Type B pancreatic cell (in vitro differentiated cells): ENCODE measurements around the gene ZNF641. TPM values are rescaled to one million over a fixed set of nuclear protein-coding genes. Genes with fewer than 3 reads are reported as not detected.

ENCODE experiments used
- DNase-seq: peaks from one replicate; pipeline ENCODE4 v3.0.0; 2021; ENCODE audit warnings: mixed read lengths; ENCODE audit not compliant: unreplicated experiment; ENCODE audit errors: extremely low spot score
- H3K27ac Mint-ChIP-seq: 2 replicates; pipeline ENCODE4 v1.8.0; 2021; ENCODE audit warnings: mild to moderate bottlenecking, mixed read lengths
- H3K27me3 Mint-ChIP-seq: 2 replicates; pipeline ENCODE4 v1.8.0; 2021; ENCODE audit warnings: mixed read lengths
- H3K36me3 Mint-ChIP-seq: 2 replicates; pipeline ENCODE4 v1.8.0; 2021; ENCODE audit warnings: mixed read lengths
- H3K4me1 Mint-ChIP-seq: one replicate; pipeline ENCODE4 v1.8.0; 2021; ENCODE audit warnings: mixed read lengths; ENCODE audit not compliant: unreplicated experiment
- H3K4me3 Mint-ChIP-seq: 2 replicates; pipeline ENCODE4 v1.8.0; 2021; ENCODE audit warnings: mild to moderate bottlenecking, mixed read lengths
- H3K9me3 Mint-ChIP-seq: 2 replicates; pipeline ENCODE4 v1.8.0; 2021; ENCODE audit warnings: mixed read lengths
- CTCF ChIP-seq: fragments of 200-600 bp; sonication (generic); conservative IDR thresholded peaks from 2 replicates; pipeline ENCODE4 v1.5.0; 2021; ENCODE audit warnings: antibody characterized with exemption, mild to moderate bottlenecking
- total RNA-seq: library from RNA; stranded (reverse); gene quantifications from 2 replicates; pipeline ENCODE4 v1.2.1, GENCODE V29; 2021; ENCODE audit warnings: low replicate concordance

Gene ZNF641
- total RNA-seq, 1 donor from 2014 or later, result 9.5 TPM

GRCh38 chr12:48358937-48359513 lies 8.3 kb upstream of the ZNF641 start:
- no peaks in the 10 kb centered on the region for H3K4me1 Mint-ChIP-seq
- H3K27ac Mint-ChIP-seq, result no peak overlapping the region
- H3K27me3 Mint-ChIP-seq, result no peaks in the 10 kb centered on the region
- no peaks in the 10 kb centered on the region for H3K36me3 Mint-ChIP-seq
- DNase-seq, result no peak
- no peak for TF ChIP-seq CTCF
- no peak overlapping the region for H3K4me3 Mint-ChIP-seq
- H3K9me3 Mint-ChIP-seq, result no peaks in the 10 kb centered on the region

GRCh38 chr12:48356041-48356768 lies 5.5 kb upstream of the ZNF641 start:
- no peak overlapping the region for H3K4me3 Mint-ChIP-seq
- no peak overlapping the region for H3K27ac Mint-ChIP-seq
- no peak for TF ChIP-seq CTCF
- DNase-seq, result no peak
- H3K4me1 Mint-ChIP-seq, result no peaks in the 10 kb centered on the region
- no peaks in the 10 kb centered on the region for H3K36me3 Mint-ChIP-seq
- H3K27me3 Mint-ChIP-seq, result no peaks in the 10 kb centered on the region
- H3K9me3 Mint-ChIP-seq, result no peaks in the 10 kb centered on the region

GRCh38 chr12:48352157-48352760 lies 1.5 kb upstream of the ZNF641 start:
- no peak for TF ChIP-seq CTCF

GRCh38 chr12:48351022-48351708 lies 446 bp upstream of the ZNF641 start:
- H3K27ac Mint-ChIP-seq, result peak overlapping the region; percentile 88
- H3K4me3 Mint-ChIP-seq, result peak overlapping the region; percentile 94
- no peak for DNase-seq
- peak; percentile 13 for TF ChIP-seq CTCF
- H3K36me3 Mint-ChIP-seq, result peaks cover 11% of the 10 kb centered on the region
- H3K4me1 Mint-ChIP-seq, result peaks cover 7% of the 10 kb centered on the region
- peaks cover 3% of the 10 kb centered on the region for H3K27me3 Mint-ChIP-seq
- H3K9me3 Mint-ChIP-seq, result no peaks in the 10 kb centered on the region

More at GRCh38 chr12:48352157-48352760, 1.5 kb upstream of the ZNF641 start:
- DNase-seq, result no peak
- peak overlapping the region; percentile 22 for H3K4me3 Mint-ChIP-seq
- peaks cover 2% of the 10 kb centered on the region for H3K36me3 Mint-ChIP-seq
- H3K27me3 Mint-ChIP-seq, result peaks cover 3% of the 10 kb centered on the region
- H3K27ac Mint-ChIP-seq, result no peak overlapping the region
- no peaks in the 10 kb centered on the region for H3K9me3 Mint-ChIP-seq
- peaks cover 7% of the 10 kb centered on the region for H3K4me1 Mint-ChIP-seq

GRCh38 chr12:48349471-48349870 lies 1.2 kb downstream of the ZNF641 start:
- no peak for DNase-seq
- H3K27ac Mint-ChIP-seq, result peak overlapping the region; percentile 98

More at GRCh38 chr12:48349471-48349870, 1.2 kb downstream of the ZNF641 start:
- peaks cover 3% of the 10 kb centered on the region for H3K27me3 Mint-ChIP-seq
- peaks cover 7% of the 10 kb centered on the region for H3K4me1 Mint-ChIP-seq
- H3K4me3 Mint-ChIP-seq, result peak overlapping the region; percentile 98
- TF ChIP-seq CTCF, result no peak
- H3K9me3 Mint-ChIP-seq, result no peaks in the 10 kb centered on the region
- H3K36me3 Mint-ChIP-seq, result peaks cover 21% of the 10 kb centered on the region
